Gastrocnemius medialis (tissue), 4 donors: ENCODE data around the gene ZSWIM2.

ENCODE experiments used
- CTCF ChIP-seq, 5 experiments: fragments of 450-650 bp in 3 of 5; fragments of 200-600 bp in 2 of 5; sonication (generic) in 2 of 5; IDR thresholded peaks in 4 of 5; conservative IDR thresholded peaks in 1 of 5; 1 replicate in 4 of 5; 2 replicates in 1 of 5; pipeline ENCODE4 v1.5.1; 2016 to 2019; ENCODE audit warnings: antibody characterized with exemption in 5 of 5, mild to moderate bottlenecking in 3 of 5, moderate library complexity in 3 of 5
- POLR2A ChIP-seq, 2 donors: fragments of 450-650 bp; IDR thresholded peaks; one replicate each; pipeline ENCODE4 v1.6.1; 2017; ENCODE audit warnings: antibody characterized with exemption in 2 of 2, mild to moderate bottlenecking in 2 of 2, moderate library complexity in 2 of 2

GRCh38 chr2:186783254-186783653, 65.7 kb downstream of the ZSWIM2 start:
- TF ChIP-seq CTCF (IDR thresholded peaks at IDR 0.05 in 4 of 5, conservative IDR thresholded peaks at IDR 0.05 in 1 of 5) (no peak), POLR2A (IDR thresholded peaks at IDR 0.05) (no peak)
